Liver (tissue), 9 donors: ENCODE measurements around the gene PEX6. TPM values are rescaled to one million over a fixed set of nuclear protein-coding genes. Genes with fewer than 3 reads are reported as not detected.

Source experiments
- DNase-seq: peaks from one replicate; pipeline ENCODE4 v3.0.0-alpha.2; 2017; ENCODE audit warnings: low spot score
- H3K27ac ChIP-seq, 2 donors: one replicate each; pipeline ENCODE4 v1.7.0; 2013; ENCODE audit warnings: inconsistent platforms in 2 of 2, low read length in 2 of 2, control low read depth in 1 of 2, low read depth in 1 of 2, mild to moderate bottlenecking in 1 of 2
- H3K27me3 ChIP-seq, 4 donors: one replicate each; pipeline versions ENCODE4 v1.6.1 to v1.7.0; 2013; ENCODE audit warnings: low read length in 3 of 4, inconsistent platforms in 1 of 4, mild to moderate bottlenecking in 1 of 4, moderate library complexity in 1 of 4; ENCODE audit not compliant: control insufficient read depth in 4 of 4, insufficient read depth in 4 of 4
- H3K36me3 ChIP-seq, 4 donors: one replicate each; pipeline versions ENCODE4 v1.6.1 to v1.7.0; 2013; ENCODE audit warnings: low read length in 3 of 4, mild to moderate bottlenecking in 3 of 4, low read depth in 1 of 4, moderate library complexity in 1 of 4; ENCODE audit not compliant: control insufficient read depth in 4 of 4, insufficient read depth in 3 of 4
- H3K4me1 ChIP-seq, 4 donors: one replicate each; pipeline versions ENCODE4 v1.6.1 to v1.7.0; 2013; ENCODE audit warnings: low read length in 3 of 4, mild to moderate bottlenecking in 3 of 4, moderate library complexity in 1 of 4; ENCODE audit not compliant: control insufficient read depth in 4 of 4, insufficient read depth in 4 of 4
- H3K4me3 ChIP-seq, 3 donors: one replicate each; pipeline versions ENCODE4 v1.6.1 to v1.7.0; 2013; ENCODE audit warnings: low read length in 3 of 3, control low read depth in 1 of 3, low read depth in 1 of 3, mild to moderate bottlenecking in 1 of 3
- H3K9ac ChIP-seq, 2 donors: one replicate each; pipeline ENCODE4 v1.7.0; 2013; ENCODE audit warnings: low read length in 2 of 2, mild to moderate bottlenecking in 2 of 2, moderate library complexity in 2 of 2, control low read depth in 1 of 2, low read depth in 1 of 2
- H3K9me3 ChIP-seq, 4 donors: one replicate each; pipeline versions ENCODE4 v1.6.1 to v1.7.0; 2013; ENCODE audit warnings: low read length in 3 of 4; ENCODE audit not compliant: control insufficient read depth in 4 of 4
- CTCF ChIP-seq: fragments of 150-350 bp; IDR thresholded peaks from 2 replicates; pipeline ENCODE4 v1.5.1; 2017; ENCODE audit warnings: improper control_type of control experiment, low read depth, low read length; ENCODE audit not compliant: missing input control
- GABPA ChIP-seq, 2 donors: IDR thresholded peaks in 1 of 2; conservative IDR thresholded peaks in 1 of 2; 2 replicates each; pipeline ENCODE4 v1.6.1; 2016; ENCODE audit warnings: antibody characterized with exemption in 2 of 2, mild to moderate bottlenecking in 1 of 2, moderate library complexity in 1 of 2
- RAD21 ChIP-seq, 2 donors: IDR thresholded peaks; 2 replicates each; pipeline ENCODE4 v1.6.1; 2016; ENCODE audit warnings: antibody characterized with exemption in 2 of 2, mild to moderate bottlenecking in 2 of 2
- REST ChIP-seq: IDR thresholded peaks from 2 replicates; pipeline ENCODE4 v1.6.1; 2016; ENCODE audit warnings: antibody characterized with exemption, mild to moderate bottlenecking
- ZBTB33 ChIP-seq: IDR thresholded peaks from 2 replicates; pipeline ENCODE4 v1.6.1; 2016; ENCODE audit warnings: antibody characterized with exemption
- WGBS: extraction: QIAGEN DNeasy Blood & Tissue Kit; methylation state at CpG from one replicate; pipeline ENCODE4 v1.1.7; 2013; 5-methylcytosine and 5-hydroxymethylcytosine counted together
- polyA plus RNA-seq, 2 donors: library from polyadenylated mRNA; stranded (reverse) in 1 of 2; unstranded in 1 of 2; fragments of 200-250 nt in 1 of 2; fragments of >200 nt in 1 of 2; fragmentation: Nextera tagmentation in 1 of 2; extraction: Ambion mirVana in 1 of 2; gene quantifications; one replicate each; pipeline versions ENCODE4 v1.2.1 to v1.2.3, GENCODE V29; 2013 to 2015
- total RNA-seq, 2 donors: library from RNA; depleted of rRNA; stranded (reverse); fragments of >200 nt; gene quantifications; one replicate each; pipeline ENCODE4 v1.2.3, GENCODE V29; 2014
- donor health status: healthy.
- donor health status: healthy.
- donor health status: healthy.
- donor health status: healthy.
- donor health status: healthy.

PEX6 gene
- total and polyA plus RNA-seq, 4 donors = 5.4 to 20.7 (median 15.2) TPM

- WGBS = 93% methylated on average over 9 of the region's 9 CpGs
- no peak overlapping the region for H3K27ac ChIP-seq
Observed at GRCh38 chr6:42963855-42964605, 15.0 kb downstream of the PEX6 start.

GRCh38 chr6:42963179-42963854 lies 15.7 kb downstream of the PEX6 start:
- 85% methylated on average over 12 of the region's 12 CpGs for WGBS
- H3K9me3 ChIP-seq = no peaks in the 10 kb centered on the region
- no peak overlapping the region for H3K27ac ChIP-seq
- DNase-seq = no peak
- no peak overlapping the region for H3K9ac ChIP-seq
- TF ChIP-seq GABPA (IDR thresholded peaks at IDR 0.05 in 1 of 2, conservative IDR thresholded peaks at IDR 0.05 in 1 of 2) = no peak
- no peak for TF ChIP-seq REST
- TF ChIP-seq ZBTB33 = no peak
- H3K27me3 ChIP-seq = no peaks in the 10 kb centered on the region
- peaks cover 3 to 32% (median 26%) of the 10 kb centered on the region in 4 donors for H3K4me1 ChIP-seq
- H3K36me3 ChIP-seq = peaks cover 9 to 41% (median 25%) of the 10 kb centered on the region in 4 donors
- H3K4me3 ChIP-seq = no peak overlapping the region

More at GRCh38 chr6:42963855-42964605, 15.0 kb downstream of the PEX6 start:
- Histone ChIP-seq H3K9ac (no peak overlapping the region), H3K4me3 (no peak overlapping the region), H3K4me1 (peaks cover 3 to 33% (median 26%) of the 10 kb centered on the region in 4 donors), H3K27me3 (no peaks in the 10 kb centered on the region), H3K36me3 (peaks cover 10 to 41% (median 26%) of the 10 kb centered on the region in 4 donors), H3K9me3 (no peaks in the 10 kb centered on the region)
- no peak for DNase-seq
- TF ChIP-seq CTCF (no peak), GABPA (IDR thresholded peaks at IDR 0.05 in 1 of 2, conservative IDR thresholded peaks at IDR 0.05 in 1 of 2) (no peak), RAD21 (IDR thresholded peaks at IDR 0.05) (peak in 1 of 2 donors; percentile 23)
